T-cell (primary cell): ENCODE data around the gene ZBTB24. TPM values are rescaled to one million over a fixed set of nuclear protein-coding genes. Genes with fewer than 3 reads are reported as not detected.

Experiments used
- ATAC-seq, 4 experiments: fragments of 200-7000 bp in 3 of 4; fragments of 150-1000 bp in 1 of 4; cut with Tn5 transposase; replicated peaks in 1 of 4; 1 replicate in 3 of 4; 2 replicates in 1 of 4; pipeline ENCODE4 v1.10.0; 2021; ENCODE audit warnings: moderate library complexity in 3 of 4, mild to moderate bottlenecking in 2 of 4, moderate number of reproducible peaks in 1 of 4
- CTCF ChIA-PET, 2 donors: fragments of 300-600 bp; sonication (Branson Sonifier 250); formaldehyde crosslinking; loops; one replicate each; lab custom pipeline; 2022; ENCODE audit warnings: antibody characterized with exemption in 2 of 2; lab: Charles Lee
- POLR2A ChIA-PET, 2 donors: fragments of 300-600 bp; sonication (Branson Sonifier 250); formaldehyde crosslinking; loops; one replicate each; lab custom pipeline; 2022; ENCODE audit warnings: antibody characterized with exemption in 2 of 2; lab: Charles Lee
- DNase-seq, 35 experiments: peaks; one replicate each; pipeline versions ENCODE4 v3.0.0 to v3.0.0-alpha.2; 2013 to 2023
- H3K27ac ChIP-seq: one replicate; pipeline ENCODE4 v1.5.1; 2013; ENCODE audit warnings: low read length
- H3K27me3 ChIP-seq, 2 experiments: replicated peaks in 1 of 2; 1 replicate in 1 of 2; 2 replicates in 1 of 2; pipeline versions ENCODE4 v1.6.1 to v1.7.0; 2013; ENCODE audit warnings: low read length in 1 of 2, mixed read lengths in 1 of 2; ENCODE audit not compliant: control insufficient read depth in 2 of 2, insufficient read depth in 2 of 2; ENCODE audit errors: extremely low read depth in 1 of 2
- H3K36me3 ChIP-seq, 2 donors: 1 replicate in 1 of 2; 2 replicates in 1 of 2; pipeline versions ENCODE4 v1.6.1 to v1.7.0; 2013; ENCODE audit warnings: low read length in 1 of 2; ENCODE audit not compliant: control insufficient read depth in 2 of 2, insufficient read depth in 1 of 2; ENCODE audit errors: extremely low read depth in 1 of 2
- H3K4me1 ChIP-seq, 2 experiments: 1 replicate in 1 of 2; 2 replicates in 1 of 2; pipeline versions ENCODE4 v1.6.1 to v1.7.0; 2013; ENCODE audit warnings: low read length in 2 of 2, mixed read lengths in 1 of 2; ENCODE audit not compliant: insufficient read depth in 2 of 2, control insufficient read depth in 1 of 2; ENCODE audit errors: extremely low read depth in 1 of 2
- H3K4me3 ChIP-seq, 2 donors: 1 replicate in 1 of 2; 2 replicates in 1 of 2; pipeline versions ENCODE4 v1.5.1 to v1.7.0; 2013; ENCODE audit warnings: mild to moderate bottlenecking in 2 of 2, low read length in 1 of 2, moderate library complexity in 1 of 2; ENCODE audit not compliant: control insufficient read depth in 1 of 2; ENCODE audit errors: extremely low read depth in 1 of 2
- H3K9me3 ChIP-seq: 2 replicates; pipeline ENCODE4 v1.7.0; 2013
- H3K27ac Mint-ChIP-seq, 2 donors: one replicate each; pipeline ENCODE4 v1.8.0; 2020 to 2021; ENCODE audit warnings: mild to moderate bottlenecking in 2 of 2, mixed read lengths in 2 of 2
- H3K27me3 Mint-ChIP-seq, 2 donors: one replicate each; pipeline ENCODE4 v1.8.0; 2021 to 2022; ENCODE audit warnings: mixed read lengths in 2 of 2
- H3K36me3 Mint-ChIP-seq: one replicate; pipeline ENCODE4 v1.8.0; 2021; ENCODE audit warnings: mixed read lengths
- H3K4me1 Mint-ChIP-seq, 3 donors: one replicate each; pipeline ENCODE4 v1.8.0; 2020 to 2022; ENCODE audit warnings: mixed read lengths in 3 of 3, mild to moderate bottlenecking in 1 of 3
- H3K4me3 Mint-ChIP-seq, 3 donors: one replicate each; pipeline ENCODE4 v1.8.0; 2020 to 2022; ENCODE audit warnings: mild to moderate bottlenecking in 3 of 3, mixed read lengths in 3 of 3, moderate library complexity in 3 of 3
- H3K9me3 Mint-ChIP-seq, 3 donors: one replicate each; pipeline ENCODE4 v1.8.0; 2020 to 2022; ENCODE audit warnings: mixed read lengths in 3 of 3
- WGBS: methylation state at CpG from one replicate; pipeline ENCODE4 v1.1.5; 2013; ENCODE audit warnings: missing lambda C conversion rate; ENCODE audit not compliant: insufficient coverage; 5-methylcytosine and 5-hydroxymethylcytosine counted together
- total RNA-seq, 35 experiments: library from RNA in 6 of 35; stranded (reverse) in 6 of 35; fragments of 120-200 nt in 1 of 35; gene quantifications; one replicate each; pipeline versions ENCODE4 v1.2.1 to v1.2.4 and lab custom pipeline; 2013 to 2026

ZBTB24 gene
- 10 to 100 TPM; 14.1 to 21.2 (median 19.5) TPM for total RNA-seq
- total RNA-seq (2013): 20.3 TPM
- total RNA-seq (lab: John Stamatoyannopoulos, UW): 46.2 to 126 (median 82.6) reads per million in 29 experiments

DNA sequence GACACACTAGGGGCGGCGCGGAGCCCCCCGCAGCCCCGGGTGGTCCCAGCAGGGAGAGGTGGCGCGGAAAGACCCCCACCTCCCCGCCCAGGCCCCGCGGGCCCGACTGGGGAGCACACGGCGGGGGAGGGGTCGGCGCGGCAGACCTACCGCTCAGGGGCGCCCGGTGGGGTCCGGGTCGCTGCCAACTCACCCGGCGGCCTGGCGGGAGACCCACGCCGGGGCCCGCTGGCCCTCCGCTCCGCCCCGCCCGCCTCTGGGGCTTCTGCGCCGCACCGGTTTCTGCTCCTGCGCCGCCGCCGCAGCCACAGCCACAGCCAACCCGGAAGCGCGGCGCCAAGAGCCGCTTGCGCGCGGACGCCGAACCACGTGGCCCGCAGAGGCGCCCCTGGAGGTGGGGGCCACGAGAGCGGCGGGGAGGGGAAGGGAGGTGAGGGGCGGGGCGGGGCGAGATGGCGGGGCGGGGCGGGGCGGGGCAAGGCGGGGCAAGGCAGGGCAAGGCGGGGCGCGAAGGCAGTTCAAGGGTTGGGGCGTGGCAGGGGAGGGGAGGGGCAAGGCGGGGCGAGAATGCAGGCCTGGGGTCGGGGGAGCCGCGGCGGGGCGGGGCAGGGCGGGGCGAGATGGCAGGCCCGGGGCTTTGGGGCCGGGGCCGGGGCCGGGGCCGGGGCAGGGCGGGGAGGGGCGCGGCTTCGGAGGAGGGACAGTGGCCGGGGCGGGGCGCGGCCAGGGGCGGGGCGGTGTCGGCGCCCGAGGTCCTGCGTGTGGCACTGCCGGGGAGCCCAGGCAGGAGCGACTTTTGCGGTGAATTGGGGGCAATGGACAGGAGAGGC is at the start of gene ZBTB24:
ZBTB24 (minus strand) TSS at position 315 of the 830 bp plus-strand sequence. CDS start 1,193 bp downstream, outside the sequence.
- Mint-ChIP-seq H3K36me3 (peaks cover 32% of the 10 kb centered on the region), H3K27ac (peak within 1 kb of the TSS; percentile 77 to 84), H3K4me3 (peak within 1 kb of the TSS; percentile 89 to 98 (median 93)), H3K4me1 (peaks cover 49 to 53% (median 50%) of the 10 kb centered on the region in 3 donors), H3K27me3 (no peaks in the 10 kb centered on the region), H3K9me3 (no peaks in the 10 kb centered on the region)
- Histone ChIP-seq H3K4me3 (peak within 1 kb of the TSS; percentile 70 to 88), H3K4me1 (peaks cover 39 to 40% of the 10 kb centered on the region in 2 experiments), H3K36me3 (peaks cover 0 to 17% of the 10 kb centered on the region in 2 donors), H3K27me3 (no peaks in the 10 kb centered on the region), H3K27ac (peak within 1 kb of the TSS; percentile 80), H3K9me3 (no peaks in the 10 kb centered on the region)
- CTCF ChIA-PET: interaction anchor here (0.5 to 1.4 kb wide), 5 partner anchors 9 to 1459 kb away, joined by 3 to 5 read pairs (median 3); partner anchors contain the start of gene CD164 (in 1 of the 2)
- POLR2A ChIA-PET: interaction anchor here (0.5 to 0.8 kb wide), 2 partner anchors 23 kb away, joined by 3 read pairs; no protein-coding TSS in a partner anchor
- ATAC-seq (peak; percentile 87 to 91 (median 90)), DNase-seq (peak; percentile 75 to 94 (median 88))
- WGBS: under 1% methylated on average over 51 of the region's 97 CpGs

DNA sequence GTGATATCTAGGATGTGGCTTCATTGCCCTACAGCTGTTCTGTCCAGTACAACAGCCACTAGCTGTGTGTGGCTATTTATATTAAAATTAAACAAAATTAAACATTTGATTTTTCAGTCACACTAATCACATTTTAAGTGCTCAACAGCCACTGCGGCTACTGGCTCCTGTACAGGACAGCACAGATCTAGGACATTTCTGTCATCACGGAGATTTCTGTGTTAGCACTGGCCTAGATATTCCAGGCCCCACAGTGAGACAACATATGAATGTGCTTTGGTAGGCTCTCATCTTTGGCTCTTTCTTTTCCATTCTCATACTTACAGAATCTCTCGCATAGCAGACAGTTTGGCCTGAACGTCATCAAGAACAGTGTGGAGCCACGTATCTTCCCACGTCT is 48.4 kb upstream of the ZBTB24 start:
- H3K36me3 ChIP-seq: no peaks in the 10 kb centered on the region
- H3K27ac ChIP-seq: no peak overlapping the region
- H3K4me1 ChIP-seq: no peaks in the 10 kb centered on the region
- CTCF ChIA-PET: interaction anchor here in 1 of 2 donors (0.7 kb wide), 1 partner anchor 174 kb away, joined by 3 read pairs; no protein-coding TSS in a partner anchor
- H3K27me3 ChIP-seq: no peaks in the 10 kb centered on the region
- WGBS: 100% methylated on average over 1 of the region's 6 CpGs
- Mint-ChIP-seq H3K9me3 (peaks cover 0 to 4% (median 2%) of the 10 kb centered on the region in 3 donors), H3K36me3 (no peaks in the 10 kb centered on the region), H3K27me3 (no peaks in the 10 kb centered on the region), H3K4me3 (no peak overlapping the region), H3K4me1 (no peaks in the 10 kb centered on the region), H3K27ac (no peak overlapping the region)
- no peak for DNase-seq
- ATAC-seq: no peak
- POLR2A ChIA-PET: interaction anchor here in 1 of 2 donors (0.6 kb wide), 1 partner anchor 522 kb away, joined by 3 read pairs; no protein-coding TSS in a partner anchor
- no peak overlapping the region for H3K4me3 ChIP-seq
- no peaks in the 10 kb centered on the region for H3K9me3 ChIP-seq

DNA sequence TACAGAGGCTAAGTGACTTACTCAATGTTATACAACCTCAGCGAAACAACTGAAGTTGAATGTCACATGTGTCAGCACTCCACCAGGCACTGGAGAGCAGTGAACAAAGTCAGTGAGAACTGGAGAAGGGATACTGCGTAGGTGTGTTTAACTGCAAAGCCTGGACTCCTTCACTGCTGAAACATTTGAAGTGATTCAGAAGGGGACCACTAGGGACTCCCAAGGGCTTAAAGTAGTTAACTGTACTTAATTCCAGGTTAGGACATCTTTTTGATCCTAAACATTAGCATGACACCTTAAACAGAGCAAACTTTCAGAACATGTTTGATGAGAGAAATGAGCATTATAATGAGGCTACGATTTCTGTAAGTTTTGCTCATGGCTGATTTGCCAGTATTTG is 45.0 kb upstream of the ZBTB24 start:
- no peaks in the 10 kb centered on the region for H3K36me3 ChIP-seq
- H3K27ac Mint-ChIP-seq: no peak overlapping the region
- POLR2A ChIA-PET: no interaction called here
- H3K4me3 Mint-ChIP-seq: no peak overlapping the region
- no peak for DNase-seq
- H3K4me1 ChIP-seq: no peaks in the 10 kb centered on the region
- WGBS: 83% methylated on average over 2 of the region's 3 CpGs
- H3K4me3 ChIP-seq: no peak overlapping the region
- ATAC-seq: no peak
- no peaks in the 10 kb centered on the region for H3K27me3 Mint-ChIP-seq
- no peak overlapping the region for H3K27ac ChIP-seq
- H3K4me1 Mint-ChIP-seq: no peaks in the 10 kb centered on the region
- peaks cover 0 to 7% (median 0%) of the 10 kb centered on the region in 3 donors for H3K9me3 Mint-ChIP-seq
- no peaks in the 10 kb centered on the region for H3K27me3 ChIP-seq
- no peaks in the 10 kb centered on the region for H3K9me3 ChIP-seq
- H3K36me3 Mint-ChIP-seq: peaks cover 6% of the 10 kb centered on the region
- CTCF ChIA-PET: interaction anchor here (0.6 to 4.0 kb wide), 4 partner anchors 13 to 1422 kb away, joined by 3 to 26 read pairs (median 10); no protein-coding TSS in a partner anchor

DNA sequence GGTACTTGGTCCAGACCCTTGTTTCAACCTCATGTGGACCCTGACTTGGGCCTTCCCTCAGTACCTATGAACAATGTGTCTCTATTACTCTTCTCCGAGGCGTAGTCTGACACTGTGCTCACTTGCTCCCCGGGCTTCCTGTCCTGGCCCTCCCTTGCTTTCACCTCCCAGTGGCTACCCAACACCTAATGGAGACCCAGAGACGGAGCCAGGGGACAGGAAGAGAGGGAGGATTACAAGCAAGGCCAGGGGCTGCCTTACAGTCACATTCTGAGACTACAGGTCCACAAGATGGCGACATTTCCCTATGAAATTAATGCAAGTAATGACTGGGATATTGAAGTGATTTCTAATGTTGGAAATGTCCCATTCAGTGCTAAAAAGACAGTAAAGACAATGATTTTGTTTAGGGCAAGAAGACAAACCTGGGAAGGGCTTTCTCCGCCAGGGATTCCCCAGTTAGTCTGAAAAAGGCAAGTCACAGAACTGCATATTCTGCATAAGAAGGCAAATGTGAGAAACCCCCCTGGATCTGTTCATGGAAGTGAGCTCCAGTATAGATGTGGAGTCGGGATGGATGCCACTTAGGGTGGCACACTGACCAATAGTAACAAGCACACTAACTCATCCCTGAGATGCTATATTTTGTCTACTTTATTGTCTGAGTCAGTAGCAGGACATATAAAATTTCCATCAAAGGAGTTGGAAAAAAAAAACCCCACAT is 44.0 kb upstream of the ZBTB24 start:
- no peak overlapping the region for H3K27ac ChIP-seq
- ATAC-seq (peak; percentile 54 to 79 (median 73)), DNase-seq (peak in 33 of 35 experiments; percentile 3 to 76 (median 27))
- no peaks in the 10 kb centered on the region for H3K4me1 ChIP-seq
- peaks cover 6% of the 10 kb centered on the region for H3K36me3 Mint-ChIP-seq
- no peaks in the 10 kb centered on the region for H3K36me3 ChIP-seq
- WGBS: 36% methylated on average over 2 of the region's 7 CpGs
- H3K27me3 Mint-ChIP-seq: no peaks in the 10 kb centered on the region
- no peak overlapping the region for H3K27ac Mint-ChIP-seq
- no peak overlapping the region for H3K4me3 ChIP-seq
- CTCF ChIA-PET: interaction anchor here (0.6 to 4.0 kb wide), 5 partner anchors 512 to 892 kb away, joined by 3 to 26 read pairs (median 6); no protein-coding TSS in a partner anchor
- no peaks in the 10 kb centered on the region for H3K27me3 ChIP-seq
- H3K9me3 ChIP-seq: no peaks in the 10 kb centered on the region
- peaks cover 0 to 7% (median 0%) of the 10 kb centered on the region in 3 donors for H3K9me3 Mint-ChIP-seq
- H3K4me3 Mint-ChIP-seq: no peak overlapping the region
- POLR2A ChIA-PET: no interaction called here
- H3K4me1 Mint-ChIP-seq: no peaks in the 10 kb centered on the region

DNA sequence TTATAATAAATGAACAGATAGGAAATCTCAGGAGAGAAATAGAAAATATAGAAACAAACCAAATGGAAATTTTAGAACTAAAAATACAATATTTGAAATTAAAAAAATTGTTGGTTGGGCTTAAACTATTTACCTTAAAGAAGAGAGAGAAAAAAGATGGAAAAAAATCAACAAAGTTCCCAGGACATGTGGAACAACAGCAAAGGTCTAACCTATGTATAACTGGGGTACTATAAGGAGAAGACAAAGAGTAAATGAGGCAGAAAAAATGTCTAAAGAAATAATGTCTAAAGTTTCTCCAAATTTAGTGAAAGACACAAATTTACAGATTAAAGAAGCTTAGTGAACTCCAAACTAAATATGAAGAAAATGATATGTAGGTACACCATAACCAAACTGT is 41.1 kb upstream of the ZBTB24 start:
- Histone ChIP-seq H3K4me1 (no peaks in the 10 kb centered on the region), H3K36me3 (no peaks in the 10 kb centered on the region), H3K9me3 (no peaks in the 10 kb centered on the region), H3K27me3 (no peaks in the 10 kb centered on the region), H3K4me3 (no peak overlapping the region), H3K27ac (no peak overlapping the region)
- POLR2A ChIA-PET: interaction anchor here in 1 of 2 donors (1.0 kb wide), 1 partner anchor 166 kb away, joined by 3 read pairs; the partner anchor contains the start of genes AK9 and FIG4
- DNase-seq (no peak), ATAC-seq (no peak)
- no peak overlapping the region for H3K27ac Mint-ChIP-seq
- H3K9me3 Mint-ChIP-seq: peaks cover 0 to 7% (median 0%) of the 10 kb centered on the region in 3 donors
- H3K4me1 Mint-ChIP-seq: no peaks in the 10 kb centered on the region
- H3K36me3 Mint-ChIP-seq: peaks cover 6% of the 10 kb centered on the region
- CTCF ChIA-PET: interaction anchor here (1.1 to 1.2 kb wide), 2 partner anchors 516 kb away, joined by 3 to 5 read pairs; no protein-coding TSS in a partner anchor
- H3K27me3 Mint-ChIP-seq: no peaks in the 10 kb centered on the region
- H3K4me3 Mint-ChIP-seq: no peak overlapping the region

DNA sequence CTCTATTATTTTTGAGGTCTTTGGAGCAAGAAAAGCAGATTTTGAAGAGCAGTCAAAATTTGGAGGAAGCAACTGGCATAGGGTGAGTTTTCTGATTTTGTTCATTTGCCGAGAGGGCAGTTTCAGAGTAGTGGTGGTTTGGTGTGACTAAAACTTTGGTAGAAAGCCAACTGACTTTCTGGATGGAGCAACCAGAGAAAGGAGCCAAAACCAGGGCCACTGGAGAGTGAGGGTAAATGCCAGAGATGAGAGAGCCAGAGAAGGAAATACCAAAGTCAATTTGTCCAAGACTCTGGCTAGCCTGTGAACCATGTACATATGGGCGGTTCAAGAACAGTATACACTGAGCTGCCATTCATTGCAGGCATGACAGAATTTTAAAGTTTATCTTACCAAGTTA is 40.5 kb upstream of the ZBTB24 start:
- ATAC-seq: no peak
- CTCF ChIA-PET: no interaction called here
- Mint-ChIP-seq H3K4me1 (no peaks in the 10 kb centered on the region), H3K4me3 (no peak overlapping the region), H3K9me3 (peaks cover 0 to 7% (median 0%) of the 10 kb centered on the region in 3 donors), H3K36me3 (peaks cover 6% of the 10 kb centered on the region), H3K27ac (no peak overlapping the region), H3K27me3 (no peaks in the 10 kb centered on the region)
- Histone ChIP-seq H3K36me3 (no peaks in the 10 kb centered on the region), H3K4me1 (no peaks in the 10 kb centered on the region), H3K27ac (no peak overlapping the region), H3K9me3 (no peaks in the 10 kb centered on the region), H3K4me3 (no peak overlapping the region), H3K27me3 (no peaks in the 10 kb centered on the region)
- WGBS: 90% methylated on average over 1 of the region's 2 CpGs
- DNase-seq: no peak
- POLR2A ChIA-PET: no interaction called here
